PFSK-1 (cell line): ENCODE measurements around the gene ZNF319.

ENCODE experiments used
- FOXP2 ChIP-seq: optimal IDR thresholded peaks from 2 replicates; pipeline ENCODE3; 2011; ENCODE audit warnings: borderline replicate concordance, control low read depth, inconsistent platforms; ENCODE audit not compliant: insufficient read depth; ENCODE audit errors: extremely low read length, extremely low read depth
- POLR2AphosphoS5 ChIP-seq: IDR thresholded peaks from 2 replicates; pipeline ENCODE4 v1.6.1; 2012; ENCODE audit warnings: low read depth, mild to moderate bottlenecking, control low read depth, low read length, moderate library complexity
- SIN3A ChIP-seq: IDR thresholded peaks from 2 replicates; pipeline ENCODE4 v1.6.1; 2012; ENCODE audit warnings: mild to moderate bottlenecking, low read length, moderate library complexity, borderline replicate concordance; ENCODE audit not compliant: insufficient read depth
- TAF1 ChIP-seq: IDR thresholded peaks from 2 replicates; pipeline ENCODE4 v1.6.1; 2012; ENCODE audit warnings: low read length, control low read depth, borderline replicate concordance; ENCODE audit not compliant: insufficient read depth
- TF ChIP-seq, protein P1 (sequence below), 2 experiments: IDR thresholded peaks; 2 replicates each; pipeline versions ENCODE4 v1.6.1 to v1.8.0; 2011 to 2012; ENCODE audit warnings: low read depth in 2 of 2, low read length in 2 of 2, control low read depth in 1 of 2, inconsistent platforms in 1 of 2, mild to moderate bottlenecking in 1 of 2, moderate library complexity in 1 of 2; ENCODE audit not compliant: insufficient read depth in 1 of 2

The ZNF319 gene

DNA sequence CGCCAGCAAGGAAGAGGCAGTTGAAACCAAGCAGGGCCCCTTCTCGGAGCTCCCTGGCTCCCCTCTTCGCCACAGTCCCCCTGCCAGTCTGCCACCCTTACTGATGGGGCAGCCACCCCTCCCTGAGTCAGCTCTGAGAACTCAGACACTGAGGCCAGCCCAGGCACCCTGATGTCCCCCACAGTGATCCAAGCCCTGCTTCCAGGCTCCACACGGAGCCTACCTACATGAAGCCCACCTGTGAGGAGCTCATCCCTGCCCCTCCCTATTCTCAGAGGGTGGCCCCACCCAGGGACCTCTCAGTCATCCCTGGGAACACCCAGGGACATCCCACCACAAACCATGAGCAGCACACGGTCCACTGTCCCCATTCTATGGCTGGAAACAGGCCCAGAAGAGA is 38.4 kb downstream of the ZNF319 start:
- TF ChIP-seq POLR2AphosphoS5 (no peak), TAF1 (no peak), FOXP2 (no peak)
- TF ChIP-seq, protein P1, sequence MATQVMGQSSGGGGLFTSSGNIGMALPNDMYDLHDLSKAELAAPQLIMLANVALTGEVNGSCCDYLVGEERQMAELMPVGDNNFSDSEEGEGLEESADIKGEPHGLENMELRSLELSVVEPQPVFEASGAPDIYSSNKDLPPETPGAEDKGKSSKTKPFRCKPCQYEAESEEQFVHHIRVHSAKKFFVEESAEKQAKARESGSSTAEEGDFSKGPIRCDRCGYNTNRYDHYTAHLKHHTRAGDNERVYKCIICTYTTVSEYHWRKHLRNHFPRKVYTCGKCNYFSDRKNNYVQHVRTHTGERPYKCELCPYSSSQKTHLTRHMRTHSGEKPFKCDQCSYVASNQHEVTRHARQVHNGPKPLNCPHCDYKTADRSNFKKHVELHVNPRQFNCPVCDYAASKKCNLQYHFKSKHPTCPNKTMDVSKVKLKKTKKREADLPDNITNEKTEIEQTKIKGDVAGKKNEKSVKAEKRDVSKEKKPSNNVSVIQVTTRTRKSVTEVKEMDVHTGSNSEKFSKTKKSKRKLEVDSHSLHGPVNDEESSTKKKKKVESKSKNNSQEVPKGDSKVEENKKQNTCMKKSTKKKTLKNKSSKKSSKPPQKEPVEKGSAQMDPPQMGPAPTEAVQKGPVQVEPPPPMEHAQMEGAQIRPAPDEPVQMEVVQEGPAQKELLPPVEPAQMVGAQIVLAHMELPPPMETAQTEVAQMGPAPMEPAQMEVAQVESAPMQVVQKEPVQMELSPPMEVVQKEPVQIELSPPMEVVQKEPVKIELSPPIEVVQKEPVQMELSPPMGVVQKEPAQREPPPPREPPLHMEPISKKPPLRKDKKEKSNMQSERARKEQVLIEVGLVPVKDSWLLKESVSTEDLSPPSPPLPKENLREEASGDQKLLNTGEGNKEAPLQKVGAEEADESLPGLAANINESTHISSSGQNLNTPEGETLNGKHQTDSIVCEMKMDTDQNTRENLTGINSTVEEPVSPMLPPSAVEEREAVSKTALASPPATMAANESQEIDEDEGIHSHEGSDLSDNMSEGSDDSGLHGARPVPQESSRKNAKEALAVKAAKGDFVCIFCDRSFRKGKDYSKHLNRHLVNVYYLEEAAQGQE (IDR thresholded peaks at IDR 0.05; ENCODE audit: insufficient read depth in 1 of 2, low read depth in 2 of 2, low read length in 2 of 2), result no peak

DNA sequence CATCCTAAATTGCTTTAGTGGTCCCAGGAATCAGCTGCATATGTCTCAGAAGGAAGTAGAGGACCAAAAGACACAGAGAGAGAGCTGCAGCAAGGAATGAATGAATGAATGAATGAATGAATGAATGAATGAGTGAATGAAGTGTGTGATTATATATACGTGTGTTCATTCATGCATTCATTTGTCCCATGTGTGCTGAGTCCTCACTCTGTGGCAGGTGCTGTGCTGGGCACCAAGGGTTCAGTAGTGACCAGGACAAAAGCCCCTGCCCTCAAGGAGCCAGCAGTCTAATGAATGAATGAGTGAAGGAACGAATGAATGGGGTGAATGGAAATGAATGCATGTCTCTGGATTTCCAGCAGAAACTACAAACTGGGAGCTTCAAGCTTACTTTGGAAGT is 38.9 kb downstream of the ZNF319 start:
- TF ChIP-seq TAF1, result no peak
- no peak for TF ChIP-seq POLR2AphosphoS5
- TF ChIP-seq SIN3A, result no peak
- TF ChIP-seq, protein P1 (IDR thresholded peaks at IDR 0.05; ENCODE audit: insufficient read depth in 1 of 2, low read depth in 2 of 2, low read length in 2 of 2), result no peak
- TF ChIP-seq FOXP2, result no peak

DNA sequence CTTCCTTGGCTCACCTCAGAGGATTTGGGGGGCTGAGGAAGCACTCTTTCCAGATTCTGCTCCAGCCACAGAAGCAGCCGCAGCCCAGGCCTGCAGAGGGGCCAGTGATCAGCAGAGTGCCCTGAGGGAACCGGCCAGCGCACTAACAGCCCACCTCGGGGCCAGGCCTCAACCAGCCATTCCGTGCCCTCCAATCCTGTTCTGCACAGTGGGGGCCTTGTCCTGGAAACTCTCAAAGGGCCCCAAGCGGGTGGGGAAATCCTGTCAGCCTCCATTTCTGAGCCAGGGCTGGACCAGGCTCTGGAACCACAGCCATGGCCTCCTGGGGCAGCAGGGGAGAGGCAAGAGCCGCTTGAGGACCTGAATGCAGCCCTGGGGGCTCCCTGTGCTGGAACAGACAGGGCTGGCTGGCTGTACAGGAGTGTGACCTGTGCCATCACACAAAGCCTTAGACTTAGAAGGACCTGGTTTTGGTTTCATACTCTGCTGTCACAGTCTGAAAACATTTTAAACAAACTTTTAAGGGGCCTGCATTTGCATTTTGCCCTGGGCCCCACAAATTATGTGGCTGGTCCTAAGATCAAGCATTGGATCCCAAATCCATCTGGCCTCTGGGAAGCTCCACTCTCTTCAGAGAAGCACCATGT is 39.5 kb downstream of the ZNF319 start:
- TF ChIP-seq TAF1, result no peak
- no peak for TF ChIP-seq POLR2AphosphoS5
- TF ChIP-seq, protein P1 (IDR thresholded peaks at IDR 0.05; ENCODE audit: insufficient read depth in 1 of 2, low read depth in 2 of 2, low read length in 2 of 2), result no peak
- no peak for TF ChIP-seq FOXP2
- TF ChIP-seq SIN3A, result no peak

DNA sequence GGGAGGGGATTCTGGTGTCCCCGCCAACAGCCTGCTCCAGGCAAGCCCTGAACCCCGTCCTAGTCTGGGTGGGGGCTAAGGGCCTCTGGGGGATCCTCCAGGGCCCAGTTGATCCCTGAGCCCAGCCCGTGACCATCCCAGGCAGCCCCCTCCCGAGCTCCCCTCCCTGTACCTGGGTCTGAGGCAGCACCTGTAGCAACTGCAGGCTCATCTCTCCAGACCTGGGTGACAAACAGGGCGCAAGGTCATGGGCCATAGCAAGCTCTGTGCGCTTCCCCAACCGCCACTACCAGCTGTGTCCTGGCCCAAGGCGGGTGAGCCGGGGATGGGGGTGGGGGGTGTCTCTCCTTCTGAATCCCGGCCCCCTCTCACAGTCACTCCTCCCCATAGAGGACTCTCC is 40.2 kb downstream of the ZNF319 start:
- TF ChIP-seq POLR2AphosphoS5 (no peak), FOXP2 (no peak), SIN3A (no peak), TAF1 (no peak)
- TF ChIP-seq, protein P1 (IDR thresholded peaks at IDR 0.05; ENCODE audit: insufficient read depth in 1 of 2, low read depth in 2 of 2, low read length in 2 of 2), result no peak

DNA sequence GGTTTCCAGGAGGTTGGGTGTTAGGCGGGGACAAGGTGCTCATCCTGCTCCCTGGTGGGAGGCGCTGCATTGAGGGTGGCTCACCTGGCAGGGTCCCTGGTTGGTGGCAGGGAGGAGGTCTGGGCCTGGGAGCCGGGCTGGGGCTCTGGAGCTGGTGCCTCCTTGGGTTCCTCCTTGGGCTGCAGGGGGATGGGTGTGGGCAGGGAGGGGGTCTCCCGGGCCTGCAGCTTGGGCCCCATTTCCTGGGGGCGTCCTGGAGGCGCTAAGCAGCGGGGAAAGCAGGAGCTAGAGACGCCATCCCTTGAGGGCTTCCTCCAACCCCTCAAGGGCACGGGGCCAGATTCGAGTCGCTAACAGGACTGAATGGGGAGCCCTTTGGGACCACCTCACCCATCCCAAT is 40.7 kb downstream of the ZNF319 start:
- no peak for TF ChIP-seq FOXP2
- TF ChIP-seq SIN3A, result no peak
- TF ChIP-seq POLR2AphosphoS5, result no peak
- TF ChIP-seq, protein P1 (IDR thresholded peaks at IDR 0.05; ENCODE audit: insufficient read depth in 1 of 2, low read depth in 2 of 2, low read length in 2 of 2), result no peak
- TF ChIP-seq TAF1, result no peak
